ENCODE measurements around the gene GATAD2B. TPM values are rescaled to one million over a fixed set of nuclear protein-coding genes. Genes with fewer than 3 reads are reported as not detected.

Gene GATAD2B
- total RNA-seq, 1 experiment from 2014 or later, result 46.9 TPM

- TF ChIP-seq ZNF512 (CRISPR knock-in tag; IDR thresholded peaks at IDR 0.05; ENCODE audit: borderline replicate concordance), result no peak
- TF ChIP-seq IRF1 (CRISPR knock-in tag; IDR thresholded peaks at IDR 0.05), result no peak
- no peak for TF ChIP-seq SP1 (CRISPR knock-in tag; conservative IDR thresholded peaks at IDR 0.05)
- TF ChIP-seq MYBL2 (CRISPR knock-in tag; IDR thresholded peaks at IDR 0.05), result no peak
- no peak for TF ChIP-seq SMAD3 (CRISPR knock-in tag; IDR thresholded peaks at IDR 0.05; ENCODE audit: borderline replicate concordance)
- TF ChIP-seq HMGA2 (CRISPR knock-in tag; IDR thresholded peaks at IDR 0.05), result no peak
These were observed 49.8 kb downstream of the GATAD2B start (continued) for GRCh38 chr1:153872934-153873333.

- POLR2A ChIA-PET, result interaction anchor here (0.7 kb wide), 1 partner anchor 67 kb away, joined by 4 read pairs; no protein-coding TSS in a partner anchor
- no peak for ATAC-seq
- no peak for DNase-seq (ENCODE audit: low spot score)
- Mint-ChIP-seq H3K27me3 (ENCODE audit: low read depth) (no peaks in the 10 kb centered on the region), H3K4me1 (peaks cover 14% of the 10 kb centered on the region), H3K4me3 (no peak overlapping the region), H3K36me3 (peaks cover 14% of the 10 kb centered on the region), H3K27ac (no peak overlapping the region), H3K9me3 (peaks cover 6% of the 10 kb centered on the region)
- CTCF ChIA-PET, result interaction anchor here (0.6 to 0.7 kb wide), 3 partner anchors 45 to 72 kb away, joined by 3 to 4 read pairs (median 4); no protein-coding TSS in a partner anchor
- TF ChIP-seq HMGA2 (CRISPR knock-in tag; IDR thresholded peaks at IDR 0.05), result no peak
- no peak for TF ChIP-seq ZNF532 (CRISPR knock-in tag; IDR thresholded peaks at IDR 0.05; ENCODE audit: borderline replicate concordance)
- TF ChIP-seq ZNF138 (CRISPR knock-in tag; conservative IDR thresholded peaks at IDR 0.05), result no peak
- no peak for TF ChIP-seq MAX (CRISPR knock-in tag; IDR thresholded peaks at IDR 0.05)
- TF ChIP-seq E2F5 (CRISPR knock-in tag; IDR thresholded peaks at IDR 0.05), result no peak
- TF ChIP-seq JUN (CRISPR knock-in tag; IDR thresholded peaks at IDR 0.05), result no peak
- no peak for TF ChIP-seq NFYB (CRISPR knock-in tag; conservative IDR thresholded peaks at IDR 0.05; ENCODE audit: low read depth)
- no peak for TF ChIP-seq ATF3 (CRISPR knock-in tag; conservative IDR thresholded peaks at IDR 0.05)
- TF ChIP-seq ZNF219 (CRISPR knock-in tag; IDR thresholded peaks at IDR 0.05; ENCODE audit: borderline replicate concordance), result no peak
- TF ChIP-seq ZNF671 (CRISPR knock-in tag; IDR thresholded peaks at IDR 0.05), result no peak
- no peak for TF ChIP-seq FOXJ3 (CRISPR knock-in tag; IDR thresholded peaks at IDR 0.05; ENCODE audit: borderline replicate concordance)
- no peak for TF ChIP-seq FOXP1 (CRISPR knock-in tag; IDR thresholded peaks at IDR 0.05; ENCODE audit: borderline replicate concordance)
- no peak for TF ChIP-seq CBFB (CRISPR knock-in tag; IDR thresholded peaks at IDR 0.05; ENCODE audit: low read depth)
- no peak for TF ChIP-seq MYBL2 (CRISPR knock-in tag; IDR thresholded peaks at IDR 0.05)
- no peak for TF ChIP-seq ZNF425 (CRISPR knock-in tag; conservative IDR thresholded peaks at IDR 0.05)
These were observed 50.4 kb downstream of the GATAD2B start for GRCh38 chr1:153872331-153872730.

All from WTC11 (cell line).